HepG2 (cell line): ENCODE measurements around the gene POLRMT. TPM values are rescaled to one million over a fixed set of nuclear protein-coding genes. Genes with fewer than 3 reads are reported as not detected.

Experiments used
- DBP ChIP-seq: sonication (generic); formaldehyde crosslinking; IDR thresholded peaks from 2 replicates; pipeline ENCODE4 v1.4.0; 2020; ENCODE audit warnings: missing genetic modification reagents; ENCODE audit errors: not compliant biosample characterization
- GABPB1 ChIP-seq: IDR thresholded peaks from 2 replicates; pipeline ENCODE4 v1.6.1; 2016; ENCODE audit warnings: mild to moderate bottlenecking, missing genetic modification reagents, moderate library complexity, missing compliant biosample characterization
- GPN1 ChIP-seq: sonication (generic); formaldehyde crosslinking; IDR thresholded peaks from 2 replicates; pipeline ENCODE4 v1.5.1; 2020; ENCODE audit warnings: missing genetic modification reagents, borderline replicate concordance
- KAT2B ChIP-seq: fragments of 150-350 bp; IDR thresholded peaks from 2 replicates; pipeline ENCODE4 v1.6.1; 2014; ENCODE audit warnings: low read depth, low read length, borderline replicate concordance
- KDM6A ChIP-seq: IDR thresholded peaks from 2 replicates; pipeline ENCODE4 v1.6.1; 2016; ENCODE audit warnings: low read depth
- LRRFIP1 ChIP-seq: sonication (generic); formaldehyde crosslinking; conservative IDR thresholded peaks from 2 replicates; pipeline ENCODE4 v1.4.0; 2020; ENCODE audit warnings: missing genetic modification reagents
- MEIS1 ChIP-seq: sonication (generic); formaldehyde crosslinking; IDR thresholded peaks from 2 replicates; pipeline ENCODE4 v1.9.0; 2021; ENCODE audit warnings: mild to moderate bottlenecking, missing genetic modification reagents, moderate library complexity, borderline replicate concordance
- NR2F6 ChIP-seq, 2 experiments: IDR thresholded peaks; 2 replicates each; pipeline ENCODE4 v1.6.1; 2016; ENCODE audit warnings: antibody characterized with exemption in 1 of 2, mild to moderate bottlenecking in 1 of 2
- PAF1 ChIP-seq: IDR thresholded peaks from 2 replicates; pipeline ENCODE4 v1.6.1; 2016; ENCODE audit warnings: missing genetic modification reagents, missing compliant biosample characterization
- POLR2A ChIP-seq, 2 experiments: IDR thresholded peaks; 2 replicates each; pipeline ENCODE4 v1.6.1; 2011; ENCODE audit warnings: low read depth in 2 of 2, low read length in 2 of 2, mild to moderate bottlenecking in 1 of 2, moderate library complexity in 1 of 2; ENCODE audit not compliant: insufficient read depth in 1 of 2
- POLR2AphosphoS2 ChIP-seq: IDR thresholded peaks from 2 replicates; pipeline ENCODE4 v1.6.1; 2011; ENCODE audit warnings: low read depth, low read length, improper control_type of control experiment
- PRMT3 ChIP-seq: sonication (generic); formaldehyde crosslinking; IDR thresholded peaks from 2 replicates; pipeline ENCODE4 v1.8.1; 2022; ENCODE audit warnings: low read depth, mild to moderate bottlenecking, moderate library complexity, missing genetic modification reagents, borderline replicate concordance
- RCOR2 ChIP-seq: IDR thresholded peaks from 2 replicates; pipeline ENCODE4 v1.6.1; 2016; ENCODE audit warnings: missing biosample characterization, missing genetic modification reagents
- REL ChIP-seq: sonication (generic); formaldehyde crosslinking; conservative IDR thresholded peaks from 2 replicates; pipeline ENCODE4 v1.8.0; 2022; ENCODE audit warnings: mild to moderate bottlenecking, missing genetic modification reagents, moderate library complexity
- RFX1 ChIP-seq: fragments of 450-650 bp; IDR thresholded peaks from 2 replicates; pipeline ENCODE4 v1.6.1; 2017
- SRF ChIP-seq: IDR thresholded peaks from 2 replicates; pipeline ENCODE4 v1.6.1; 2011; ENCODE audit warnings: mild to moderate bottlenecking, low read depth, low read length, moderate library complexity
- TCF12 ChIP-seq, 2 experiments: fragments of 450-650 bp in 1 of 2; sonication (generic) in 1 of 2; formaldehyde crosslinking in 1 of 2; IDR thresholded peaks; 2 replicates each; pipeline versions ENCODE4 v1.6.1 to v1.8.0; 2017 to 2022; ENCODE audit warnings: antibody characterized with exemption in 1 of 2, mild to moderate bottlenecking in 1 of 2, missing genetic modification reagents in 1 of 2, moderate library complexity in 1 of 2
- TP53 ChIP-seq: sonication (generic); formaldehyde crosslinking; conservative IDR thresholded peaks from 2 replicates; pipeline ENCODE4 v1.4.0; 2020; ENCODE audit warnings: missing genetic modification reagents
- ZBTB37 ChIP-seq: sonication (generic); formaldehyde crosslinking; IDR thresholded peaks from 2 replicates; pipeline ENCODE4 v1.4.0; 2020; ENCODE audit warnings: mild to moderate bottlenecking, missing genetic modification reagents
- ZBTB38 ChIP-seq: sonication (generic); formaldehyde crosslinking; IDR thresholded peaks from 2 replicates; pipeline ENCODE4 v1.5.1; 2020; ENCODE audit warnings: mild to moderate bottlenecking, missing genetic modification reagents
- ZFP62 ChIP-seq: sonication (generic); formaldehyde crosslinking; IDR thresholded peaks from 2 replicates; pipeline ENCODE4 v1.4.0; 2020; ENCODE audit warnings: missing genetic modification reagents
- ZMYM4 ChIP-seq: sonication (generic); formaldehyde crosslinking; IDR thresholded peaks from 2 replicates; pipeline ENCODE4 v1.8.1; 2023; ENCODE audit warnings: mild to moderate bottlenecking, missing genetic modification reagents
- ZNF446 ChIP-seq: sonication (generic); formaldehyde crosslinking; IDR thresholded peaks from 2 replicates; pipeline ENCODE4 v1.5.0; 2020; ENCODE audit warnings: mild to moderate bottlenecking, missing genetic modification reagents
- ZNF549 ChIP-seq: sonication (generic); formaldehyde crosslinking; IDR thresholded peaks from 2 replicates; pipeline ENCODE4 v1.5.0; 2020; ENCODE audit warnings: missing genetic modification reagents
- ZNF710 ChIP-seq: sonication (generic); formaldehyde crosslinking; IDR thresholded peaks from 2 replicates; pipeline ENCODE4 v1.5.0; 2020; ENCODE audit warnings: mild to moderate bottlenecking, missing genetic modification reagents, borderline replicate concordance
- polyA plus RNA-seq, 8 experiments: library from polyadenylated mRNA; depleted of rRNA in 3 of 8; stranded (reverse) in 7 of 8; unstranded in 1 of 8; fragments of >200 nt; fragmentation: Illumina TruSeq in 4 of 8; extraction: Trizol in 4 of 8; gene quantifications; 2 replicates each; pipeline versions ENCODE4 v1.2.1 to v1.2.3, GENCODE V29; 2011 to 2016; ENCODE audit warnings: low read depth in 4 of 8, missing spikeins in 1 of 8, mixed read lengths in 1 of 8; ENCODE audit not compliant: insufficient read depth in 1 of 8
- total RNA-seq, 5 experiments: library from RNA; depleted of rRNA; stranded (reverse); fragments of >200 nt; fragmentation: Illumina TruSeq; extraction: Trizol; gene quantifications; 2 replicates each; pipeline ENCODE4 v1.2.3, GENCODE V29; 2016; ENCODE audit warnings: low read depth in 1 of 5

POLRMT gene
- total and polyA plus RNA-seq, 2 of the 13 experiments (the other 11 are each of a cell fraction or from before 2014, with no cell fraction given) = 78.0 to 101 TPM

GRCh38 chr19:662207-662961, 29.0 kb upstream of the POLRMT start (continued):
- no peak for TF ChIP-seq LRRFIP1 (CRISPR knock-in tag)
- no peak for TF ChIP-seq ZBTB37 (CRISPR knock-in tag)
- TF ChIP-seq ZBTB38 (CRISPR knock-in tag) = no peak
- no peak for TF ChIP-seq ZFP62 (CRISPR knock-in tag)
- TF ChIP-seq POLR2A (IDR thresholded peaks at IDR 0.05; ENCODE audit: insufficient read depth in 1 of 2, low read depth in 2 of 2, low read length in 2 of 2) = peak; percentile 47 to 51; a peak in 3 of 4 replicates
- no peak for TF ChIP-seq MEIS1 (CRISPR knock-in tag)
- no peak for TF ChIP-seq KDM6A
- TF ChIP-seq ZNF446 = no peak
- TF ChIP-seq POLR2AphosphoS2 = no peak
- TF ChIP-seq GPN1 = no peak
- TF ChIP-seq ZMYM4 (CRISPR knock-in tag) = no peak
- no peak for TF ChIP-seq NR2F6 (IDR thresholded peaks at IDR 0.05)
- TF ChIP-seq NR2F6 (CRISPR knock-in tag; IDR thresholded peaks at IDR 0.05) = no peak
- TF ChIP-seq KAT2B = no peak
- TF ChIP-seq RFX1 = no peak
- TF ChIP-seq TP53 (CRISPR knock-in tag) = no peak
- TF ChIP-seq ZNF549 (CRISPR knock-in tag) = no peak
- TF ChIP-seq PRMT3 (CRISPR knock-in tag) = no peak
- TF ChIP-seq RCOR2 (CRISPR knock-in tag) = no peak
- TF ChIP-seq PAF1 (CRISPR knock-in tag) = no peak
- TF ChIP-seq ZNF710 (CRISPR knock-in tag) = no peak
- TF ChIP-seq SRF = no peak
- no peak for TF ChIP-seq DBP
- TF ChIP-seq REL = 0 out of 2 replicates have a peak, but pooled peaks have one; percentile 42
- TF ChIP-seq GABPB1 (CRISPR knock-in tag) = peak; percentile 69
- no peak for TF ChIP-seq TCF12 (IDR thresholded peaks at IDR 0.05)
- no peak for TF ChIP-seq TCF12 (CRISPR knock-in tag; IDR thresholded peaks at IDR 0.05)
